HepG2 (cell line): ENCODE results near the gene ELF2. TPM values are rescaled to one million over a fixed set of nuclear protein-coding genes. Genes with fewer than 3 reads are reported as not detected.

Source experiments
- ARNTL ChIP-seq: sonication (generic); formaldehyde crosslinking; IDR thresholded peaks from 2 replicates; pipeline ENCODE4 v1.4.0; 2020; ENCODE audit warnings: mild to moderate bottlenecking, missing genetic modification reagents
- ETV6 ChIP-seq: sonication (generic); formaldehyde crosslinking; conservative IDR thresholded peaks from 2 replicates; pipeline ENCODE4 v1.4.0; 2020; ENCODE audit warnings: missing genetic modification reagents
- HDAC1 ChIP-seq: sonication (generic); formaldehyde crosslinking; IDR thresholded peaks from 2 replicates; pipeline ENCODE4 v1.5.1; 2020; ENCODE audit warnings: mild to moderate bottlenecking, missing genetic modification reagents
- HDAC2 ChIP-seq: sonication (generic); formaldehyde crosslinking; IDR thresholded peaks from 2 replicates; pipeline ENCODE4 v1.4.0; 2020; ENCODE audit warnings: missing genetic modification reagents
- KDM1A ChIP-seq: IDR thresholded peaks from 2 replicates; pipeline ENCODE4 v1.6.1; 2016; ENCODE audit warnings: missing compliant biosample characterization
- KDM5A ChIP-seq: fragments of 200-600 bp; sonication (generic); IDR thresholded peaks from 2 replicates; pipeline ENCODE4 v1.7.0; 2018; ENCODE audit warnings: antibody characterized with exemption, mild to moderate bottlenecking, low read length, borderline replicate concordance
- MZF1 ChIP-seq: sonication (generic); formaldehyde crosslinking; IDR thresholded peaks from 2 replicates; pipeline ENCODE4 v1.8.1; 2023; ENCODE audit warnings: mild to moderate bottlenecking, missing genetic modification reagents, borderline replicate concordance
- NFE2L2 ChIP-seq: fragments of 150-350 bp; IDR thresholded peaks from 2 replicates; pipeline ENCODE4 v1.6.1; 2014; ENCODE audit warnings: low read length
- PCBP2 ChIP-seq: fragments of 200-400 bp; formaldehyde crosslinking; optimal IDR thresholded peaks from 2 replicates; pipeline ENCODE3; 2018; ENCODE audit warnings: low read length, low read depth; ENCODE audit not compliant: poor library complexity, severe bottlenecking
- POLR2AphosphoS5 ChIP-seq: IDR thresholded peaks from 2 replicates; pipeline ENCODE4 v1.6.1; 2012; ENCODE audit warnings: low read depth, low read length
- POLR2G ChIP-seq: fragments of 200-400 bp; formaldehyde crosslinking; IDR thresholded peaks from 2 replicates; pipeline ENCODE4 v1.6.1; 2018; ENCODE audit warnings: mild to moderate bottlenecking, low read depth, low read length, moderate library complexity
- SRSF4 ChIP-seq: fragments of 200-400 bp; formaldehyde crosslinking; IDR thresholded peaks from one replicate; pipeline ENCODE4 v1.6.1; 2018; ENCODE audit warnings: mild to moderate bottlenecking, low read depth, low read length, moderate library complexity; ENCODE audit not compliant: poor library complexity, severe bottlenecking
- TCF7 ChIP-seq: sonication (generic); IDR thresholded peaks from 2 replicates; pipeline ENCODE4 v1.6.1; 2016; ENCODE audit warnings: antibody characterized with exemption, low read depth
- ZBTB38 ChIP-seq: sonication (generic); formaldehyde crosslinking; IDR thresholded peaks from 2 replicates; pipeline ENCODE4 v1.5.1; 2020; ENCODE audit warnings: mild to moderate bottlenecking, missing genetic modification reagents
- ZBTB42 ChIP-seq: sonication (generic); formaldehyde crosslinking; IDR thresholded peaks from 2 replicates; pipeline ENCODE4 v1.5.0; 2020; ENCODE audit warnings: mild to moderate bottlenecking, missing genetic modification reagents
- ZFP36L1 ChIP-seq: sonication (generic); formaldehyde crosslinking; IDR thresholded peaks from 2 replicates; pipeline ENCODE4 v1.8.0; 2022; ENCODE audit warnings: mild to moderate bottlenecking, missing genetic modification reagents, moderate library complexity
- ZNF331 ChIP-seq: sonication (generic); formaldehyde crosslinking; IDR thresholded peaks from 2 replicates; pipeline ENCODE4 v1.4.0; 2020; ENCODE audit warnings: missing genetic modification reagents
- polyA plus RNA-seq, 8 experiments: library from polyadenylated mRNA; depleted of rRNA in 3 of 8; stranded (reverse) in 7 of 8; unstranded in 1 of 8; fragments of >200 nt; fragmentation: Illumina TruSeq in 4 of 8; extraction: Trizol in 4 of 8; gene quantifications; 2 replicates each; pipeline versions ENCODE4 v1.2.1 to v1.2.3, GENCODE V29; 2011 to 2016; ENCODE audit warnings: low read depth in 4 of 8, missing spikeins in 1 of 8, mixed read lengths in 1 of 8; ENCODE audit not compliant: insufficient read depth in 1 of 8
- total RNA-seq, 5 experiments: library from RNA; depleted of rRNA; stranded (reverse); fragments of >200 nt; fragmentation: Illumina TruSeq; extraction: Trizol; gene quantifications; 2 replicates each; pipeline ENCODE4 v1.2.3, GENCODE V29; 2016; ENCODE audit warnings: low read depth in 1 of 5
- TF ChIP-seq, protein P1 (sequence below): IDR thresholded peaks from 2 replicates; pipeline ENCODE4 v1.6.1; 2016; ENCODE audit warnings: mild to moderate bottlenecking
- TF ChIP-seq, protein P2 (sequence below): sonication (generic); formaldehyde crosslinking; IDR thresholded peaks from 2 replicates; pipeline ENCODE4 v1.5.0; 2020; ENCODE audit warnings: missing genetic modification reagents, mild to moderate bottlenecking, borderline replicate concordance
- TF ChIP-seq, protein P3 (sequence below): sonication (generic); formaldehyde crosslinking; IDR thresholded peaks from 2 replicates; pipeline ENCODE4 v1.4.0; 2020; ENCODE audit warnings: missing genetic modification reagents
- TF ChIP-seq, protein P4 (sequence below): sonication (generic); formaldehyde crosslinking; IDR thresholded peaks from 2 replicates; pipeline ENCODE4 v1.4.0; 2020; ENCODE audit warnings: missing genetic modification reagents, mild to moderate bottlenecking, borderline replicate concordance
- TF ChIP-seq, protein P5 (sequence below): sonication (generic); formaldehyde crosslinking; IDR thresholded peaks from 2 replicates; pipeline ENCODE4 v1.4.0; 2020; ENCODE audit warnings: missing genetic modification reagents, borderline replicate concordance

The ELF2 gene
- total and polyA plus RNA-seq, 2 of the 13 experiments (the other 11 are each of a cell fraction or from before 2014, with no cell fraction given), result 28.6 to 35.4 TPM

DNA sequence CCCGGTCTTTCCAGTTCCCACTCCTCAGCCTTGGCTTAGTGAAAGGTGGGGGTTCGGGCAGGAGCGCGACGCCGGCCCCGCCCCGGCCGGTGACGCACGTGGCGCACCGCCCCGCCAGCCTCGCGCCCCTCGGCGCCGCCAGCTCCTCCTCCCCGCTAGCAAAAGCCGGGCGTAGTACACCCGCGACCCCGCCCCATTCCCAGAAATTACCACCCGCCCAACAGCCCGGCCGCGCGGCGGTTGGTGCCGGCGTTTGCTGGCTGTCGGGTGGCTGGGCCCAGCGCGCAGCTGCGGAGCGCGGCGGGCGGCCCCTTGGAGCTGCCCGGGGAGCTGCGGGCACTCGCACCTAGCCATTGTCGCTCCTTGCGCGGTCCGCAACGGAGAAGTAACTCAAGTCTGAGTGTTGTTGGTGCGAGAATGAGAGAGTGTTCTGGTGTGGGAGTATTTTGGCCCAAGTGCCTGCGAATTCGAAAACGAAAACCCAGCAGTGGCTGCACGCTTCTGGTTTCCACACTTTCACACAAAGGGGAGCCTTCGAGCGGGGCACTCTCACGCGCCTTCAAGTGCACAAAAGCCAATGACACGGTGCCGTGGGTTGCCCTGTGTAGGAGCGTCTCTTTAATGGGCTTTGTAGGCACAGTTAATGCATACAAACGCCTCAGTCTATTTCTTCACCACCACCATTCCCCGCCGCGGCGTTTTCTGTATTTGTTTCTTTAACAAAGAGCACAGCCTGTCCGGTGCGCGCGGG is 1.0 kb upstream of the ELF2 start (continued):
- TF ChIP-seq POLR2AphosphoS5, result peak; percentile 65
- TF ChIP-seq, protein P1, sequence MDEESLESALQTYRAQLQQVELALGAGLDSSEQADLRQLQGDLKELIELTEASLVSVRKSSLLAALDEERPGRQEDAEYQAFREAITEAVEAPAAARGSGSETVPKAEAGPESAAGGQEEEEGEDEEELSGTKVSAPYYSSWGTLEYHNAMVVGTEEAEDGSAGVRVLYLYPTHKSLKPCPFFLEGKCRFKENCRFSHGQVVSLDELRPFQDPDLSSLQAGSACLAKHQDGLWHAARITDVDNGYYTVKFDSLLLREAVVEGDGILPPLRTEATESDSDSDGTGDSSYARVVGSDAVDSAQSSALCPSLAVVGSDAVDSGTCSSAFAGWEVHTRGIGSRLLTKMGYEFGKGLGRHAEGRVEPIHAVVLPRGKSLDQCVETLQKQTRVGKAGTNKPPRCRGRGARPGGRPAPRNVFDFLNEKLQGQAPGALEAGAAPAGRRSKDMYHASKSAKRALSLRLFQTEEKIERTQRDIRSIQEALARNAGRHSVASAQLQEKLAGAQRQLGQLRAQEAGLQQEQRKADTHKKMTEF (CRISPR knock-in tag), result no peak
- no peak for TF ChIP-seq NFE2L2
- peak; percentile 37; the same call in 1 of the 2 replicates for TF ChIP-seq ZBTB38 (CRISPR knock-in tag)
- TF ChIP-seq KDM5A, result no peak
- TF ChIP-seq, protein P2, sequence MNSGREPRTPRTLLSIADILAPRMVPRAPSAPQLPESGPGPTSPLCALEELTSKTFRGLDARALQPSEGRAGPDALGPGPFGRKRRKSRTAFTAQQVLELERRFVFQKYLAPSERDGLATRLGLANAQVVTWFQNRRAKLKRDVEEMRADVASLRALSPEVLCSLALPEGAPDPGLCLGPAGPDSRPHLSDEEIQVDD (CRISPR knock-in tag), result no peak
- TF ChIP-seq, protein P3, sequence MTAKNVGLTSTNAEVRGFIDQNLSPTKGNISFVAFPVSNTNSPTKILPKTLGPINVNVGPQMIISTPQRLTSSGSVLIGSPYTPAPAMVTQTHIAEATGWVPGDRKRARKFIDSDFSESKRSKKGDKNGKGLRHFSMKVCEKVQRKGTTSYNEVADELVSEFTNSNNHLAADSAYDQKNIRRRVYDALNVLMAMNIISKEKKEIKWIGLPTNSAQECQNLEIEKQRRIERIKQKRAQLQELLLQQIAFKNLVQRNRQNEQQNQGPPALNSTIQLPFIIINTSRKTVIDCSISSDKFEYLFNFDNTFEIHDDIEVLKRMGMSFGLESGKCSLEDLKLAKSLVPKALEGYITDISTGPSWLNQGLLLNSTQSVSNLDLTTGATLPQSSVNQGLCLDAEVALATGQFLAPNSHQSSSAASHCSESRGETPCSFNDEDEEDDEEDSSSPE (CRISPR knock-in tag), result peak; percentile 72
- TF ChIP-seq, protein P4, sequence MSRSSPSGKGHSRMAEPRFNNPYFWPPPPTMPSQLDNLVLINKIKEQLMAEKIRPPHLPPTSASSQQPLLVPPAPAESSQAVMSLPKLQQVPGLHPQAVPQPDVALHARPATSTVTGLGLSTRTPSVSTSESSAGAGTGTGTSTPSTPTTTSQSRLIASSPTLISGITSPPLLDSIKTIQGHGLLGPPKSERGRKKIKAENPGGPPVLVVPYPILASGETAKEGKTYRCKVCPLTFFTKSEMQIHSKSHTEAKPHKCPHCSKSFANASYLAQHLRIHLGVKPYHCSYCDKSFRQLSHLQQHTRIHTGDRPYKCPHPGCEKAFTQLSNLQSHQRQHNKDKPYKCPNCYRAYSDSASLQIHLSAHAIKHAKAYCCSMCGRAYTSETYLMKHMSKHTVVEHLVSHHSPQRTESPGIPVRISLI, result no peak
- TF ChIP-seq, protein P5, sequence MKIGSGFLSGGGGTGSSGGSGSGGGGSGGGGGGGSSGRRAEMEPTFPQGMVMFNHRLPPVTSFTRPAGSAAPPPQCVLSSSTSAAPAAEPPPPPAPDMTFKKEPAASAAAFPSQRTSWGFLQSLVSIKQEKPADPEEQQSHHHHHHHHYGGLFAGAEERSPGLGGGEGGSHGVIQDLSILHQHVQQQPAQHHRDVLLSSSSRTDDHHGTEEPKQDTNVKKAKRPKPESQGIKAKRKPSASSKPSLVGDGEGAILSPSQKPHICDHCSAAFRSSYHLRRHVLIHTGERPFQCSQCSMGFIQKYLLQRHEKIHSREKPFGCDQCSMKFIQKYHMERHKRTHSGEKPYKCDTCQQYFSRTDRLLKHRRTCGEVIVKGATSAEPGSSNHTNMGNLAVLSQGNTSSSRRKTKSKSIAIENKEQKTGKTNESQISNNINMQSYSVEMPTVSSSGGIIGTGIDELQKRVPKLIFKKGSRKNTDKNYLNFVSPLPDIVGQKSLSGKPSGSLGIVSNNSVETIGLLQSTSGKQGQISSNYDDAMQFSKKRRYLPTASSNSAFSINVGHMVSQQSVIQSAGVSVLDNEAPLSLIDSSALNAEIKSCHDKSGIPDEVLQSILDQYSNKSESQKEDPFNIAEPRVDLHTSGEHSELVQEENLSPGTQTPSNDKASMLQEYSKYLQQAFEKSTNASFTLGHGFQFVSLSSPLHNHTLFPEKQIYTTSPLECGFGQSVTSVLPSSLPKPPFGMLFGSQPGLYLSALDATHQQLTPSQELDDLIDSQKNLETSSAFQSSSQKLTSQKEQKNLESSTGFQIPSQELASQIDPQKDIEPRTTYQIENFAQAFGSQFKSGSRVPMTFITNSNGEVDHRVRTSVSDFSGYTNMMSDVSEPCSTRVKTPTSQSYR (CRISPR knock-in tag), result 0 out of 2 replicates have a peak, but pooled peaks have one; percentile 25
- TF ChIP-seq MZF1, result no peak
- TF ChIP-seq ZFP36L1 (CRISPR knock-in tag), result no peak
- no peak for TF ChIP-seq ARNTL
- no peak for TF ChIP-seq PCBP2
- no peak for TF ChIP-seq KDM1A (CRISPR knock-in tag)
- no peak; the same call in 1 of the 2 replicates for TF ChIP-seq ETV6 (CRISPR knock-in tag)
- TF ChIP-seq HDAC1, result peak; percentile 51; the same call in 1 of the 2 replicates
- TF ChIP-seq SRSF4, result no peak
- TF ChIP-seq POLR2G, result peak; percentile 94
- no peak for TF ChIP-seq HDAC2 (CRISPR knock-in tag)
- no peak for TF ChIP-seq TCF7
- 0 out of 2 replicates have a peak, but pooled peaks have one; percentile 28 for TF ChIP-seq ZBTB42 (CRISPR knock-in tag)
- TF ChIP-seq ZNF331 (CRISPR knock-in tag), result 0 out of 2 replicates have a peak, but pooled peaks have one; percentile 29
